NCI-H345 treated with DMSO at 0.1 percent for 48 hours (cell line): ENCODE results near the gene DIP2C.
"Not testable (repeated sequence)": the region's sequence is repeated elsewhere in the genome, so short reads cannot be mapped to it uniquely, and the experiment has no call there.

Experiments
- DNase-seq: peaks from one replicate; lab custom pipeline; 2025; ENCODE audit not compliant: unreplicated experiment; lab: John Stamatoyannopoulos, UW

DIP2C gene

DNA sequence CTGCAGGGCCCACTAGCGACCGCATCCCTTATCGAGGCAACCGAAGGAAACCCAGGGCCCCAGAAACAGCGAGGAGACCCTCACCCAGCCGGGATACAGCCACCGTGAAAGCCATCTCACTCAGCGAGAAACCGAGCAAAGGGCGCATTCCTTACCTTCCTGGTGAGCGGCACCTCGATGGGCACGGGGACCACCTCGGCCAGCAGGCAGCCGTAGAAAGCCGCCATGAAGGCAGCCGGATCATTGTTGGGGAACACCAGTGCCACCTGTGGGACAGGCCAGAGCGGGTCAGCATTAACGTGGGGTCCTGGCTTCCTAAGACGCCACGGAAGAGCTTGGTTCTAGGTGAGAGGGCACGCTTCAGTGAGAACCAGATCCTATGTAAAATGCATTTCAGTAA lies 290.5 kb downstream of the DIP2C start:
- no peak for DNase-seq

GRCh38 chr10:397321-398068 lies 292.0 kb downstream of the DIP2C start:
- no peak for DNase-seq

DNA sequence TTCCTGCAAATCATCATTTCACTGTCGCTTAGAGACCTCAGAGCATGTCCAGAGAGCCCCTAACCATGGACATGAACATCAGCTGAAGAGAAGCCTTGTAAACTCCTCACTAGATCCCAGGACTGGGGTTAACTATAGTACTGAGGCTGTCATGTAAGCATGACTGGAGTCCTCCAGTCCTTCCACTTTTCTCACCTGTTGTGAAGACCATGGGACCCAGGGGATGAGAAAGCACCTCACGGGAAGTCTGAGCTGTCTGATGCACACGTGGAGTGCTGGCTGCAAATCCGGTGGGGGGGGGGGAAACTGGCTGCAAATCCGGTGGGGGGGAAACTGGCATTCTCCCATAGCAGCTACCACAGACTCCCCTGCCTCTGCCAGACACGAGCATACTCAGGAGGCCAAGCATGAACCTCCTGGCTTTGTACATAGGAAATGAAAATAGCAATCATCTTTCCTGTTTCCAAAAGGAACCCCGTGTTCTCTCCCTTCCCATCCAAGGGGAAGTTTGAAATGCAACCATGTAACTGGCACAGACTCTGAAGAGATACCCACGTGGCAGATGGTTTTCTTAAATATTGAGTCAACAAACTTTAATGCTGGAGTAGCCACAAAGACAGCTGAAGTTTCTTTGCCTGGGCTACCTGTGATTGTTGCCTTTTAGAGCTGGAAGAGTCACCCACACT lies 292.8 kb downstream of the DIP2C start:
- no peak for DNase-seq

- DNase-seq = no peak
These were observed 293.4 kb downstream of the DIP2C start for GRCh38 chr10:396107-396506.

DNA sequence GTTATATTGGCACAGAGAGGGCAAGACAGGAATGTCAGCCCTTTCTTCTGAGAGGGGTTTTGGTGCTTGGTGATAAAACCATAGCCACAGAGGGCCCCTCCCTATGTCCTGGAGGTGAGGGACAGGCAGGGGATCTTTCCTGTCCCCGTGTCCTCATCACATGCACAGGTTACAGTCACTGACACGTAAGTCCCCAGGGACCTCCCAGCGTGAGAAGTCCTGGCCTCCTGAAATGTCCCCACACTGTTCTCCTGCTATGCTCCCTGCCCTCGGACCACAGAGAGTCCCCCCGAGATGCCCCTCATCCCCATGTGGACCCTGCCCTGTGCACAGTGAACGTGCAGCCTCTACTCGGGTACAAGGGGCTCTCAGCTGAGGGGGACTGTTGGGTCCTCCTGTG lies 293.8 kb downstream of the DIP2C start:
- no peak for DNase-seq

- DNase-seq = not testable (repeated sequence)
These were observed 294.9 kb downstream of the DIP2C start for GRCh38 chr10:394439-395101.

- DNase-seq = no peak
These were observed 295.6 kb downstream of the DIP2C start for GRCh38 chr10:393787-394438.

- no peak for DNase-seq
These were observed 296.2 kb downstream of the DIP2C start for GRCh38 chr10:393106-393745.

DNA sequence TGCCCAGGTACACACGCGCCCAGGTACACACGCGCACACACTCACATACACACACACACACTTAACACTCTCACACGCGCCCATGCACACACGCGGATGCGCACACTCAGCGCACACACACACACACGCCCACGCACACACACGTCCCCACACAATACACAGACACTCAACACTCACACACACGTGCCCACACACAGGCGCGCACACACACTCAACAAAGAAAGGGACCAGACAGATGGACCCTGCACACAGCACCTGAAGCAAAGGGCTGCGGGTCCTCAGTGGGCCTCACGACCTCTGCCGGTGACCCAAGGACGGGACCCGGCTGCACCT lies 296.8 kb downstream of the DIP2C start:
- no peak for DNase-seq

DNA sequence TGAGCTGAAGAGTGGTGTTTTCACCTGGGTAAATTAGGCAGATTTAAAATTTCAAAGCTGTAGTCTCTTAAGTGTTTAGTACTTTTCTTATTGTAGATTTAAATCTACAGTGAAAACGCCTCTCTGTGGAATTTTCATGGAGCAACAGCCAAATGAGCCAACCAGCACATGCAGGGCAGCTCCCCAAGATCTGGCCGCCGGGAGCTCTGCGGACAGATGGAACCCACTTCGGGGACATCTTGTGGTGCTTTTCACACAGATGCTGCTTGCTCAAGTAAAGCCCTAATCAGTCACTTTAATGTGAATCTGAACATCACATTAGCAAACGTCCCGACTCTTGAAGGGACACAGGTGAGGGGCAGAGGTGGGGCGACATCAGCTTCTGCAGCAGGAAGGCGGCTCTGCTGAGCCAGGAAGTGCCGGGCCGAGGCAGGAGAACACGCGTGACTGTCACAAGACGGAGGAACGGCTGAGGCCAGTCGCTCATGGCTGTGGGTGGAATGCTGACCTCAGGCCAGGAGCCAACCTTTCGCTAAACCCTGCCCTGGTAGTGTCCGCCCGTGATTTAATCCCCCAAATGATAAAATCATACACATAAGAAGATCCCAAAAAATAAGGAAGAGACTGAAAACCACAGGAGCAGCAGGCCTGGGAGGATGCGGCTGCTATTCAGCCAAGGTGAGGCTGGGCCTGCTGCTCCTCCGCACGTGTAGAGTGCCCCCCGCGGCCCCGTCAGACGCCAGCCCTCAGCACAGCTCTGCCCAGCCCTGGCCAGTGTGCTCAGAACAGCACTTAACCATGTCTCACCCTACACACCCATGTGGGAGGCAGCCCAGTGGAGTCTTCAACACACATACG lies 297.4 kb downstream of the DIP2C start:
- no peak for DNase-seq

DNA sequence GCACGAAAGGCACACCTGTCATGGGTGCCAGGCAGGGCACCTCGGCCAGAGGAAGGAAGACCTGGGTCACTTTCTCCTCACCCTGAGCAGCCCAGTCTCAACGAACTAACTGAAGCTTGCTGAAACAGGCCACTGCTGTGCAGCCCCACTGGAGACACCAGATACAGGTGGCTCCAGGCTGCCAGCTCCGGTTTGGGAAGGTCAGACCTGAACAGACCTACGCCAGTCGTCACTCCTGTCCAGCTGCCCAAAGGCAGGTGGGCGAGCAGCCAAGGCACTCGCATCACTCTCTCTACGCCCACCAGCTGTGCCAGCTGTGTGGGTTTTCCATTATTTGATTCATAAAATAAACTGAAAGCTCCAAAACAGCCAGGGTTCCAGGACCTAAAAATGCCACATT lies 298.2 kb downstream of the DIP2C start:
- no peak for DNase-seq

GRCh38 chr10:390449-391100 lies 298.9 kb downstream of the DIP2C start:
- no peak for DNase-seq

- DNase-seq = no peak
These were observed 299.5 kb downstream of the DIP2C start for GRCh38 chr10:389836-390448.

DNA sequence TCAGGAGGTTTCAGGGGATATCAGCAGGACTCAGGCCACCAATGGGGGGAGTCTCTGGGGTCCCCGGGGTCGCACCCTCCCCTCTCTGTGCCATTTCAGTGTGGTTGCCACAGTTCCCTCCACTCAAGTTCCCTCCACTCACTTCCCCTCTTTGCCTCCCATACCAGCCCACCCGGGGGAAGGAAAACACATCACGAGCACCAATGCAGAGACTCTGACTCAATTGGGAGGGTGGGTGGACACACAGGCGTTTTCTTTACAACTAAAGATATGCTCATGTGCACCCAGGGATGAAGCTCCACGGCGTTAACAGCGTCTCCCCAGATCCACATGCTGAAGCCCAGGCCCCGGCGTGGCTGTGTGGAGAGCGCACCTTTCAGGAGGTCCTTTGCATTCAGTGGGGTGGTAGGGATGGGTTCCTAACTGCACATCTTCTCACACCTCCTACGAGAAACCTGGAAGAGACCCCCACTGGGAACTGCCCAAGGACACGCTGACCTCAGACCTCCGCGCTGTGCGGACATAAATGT lies 300.1 kb downstream of the DIP2C start:
- no peak for DNase-seq

GRCh38 chr10:388661-389045 lies 300.8 kb downstream of the DIP2C start:
- no peak for DNase-seq

- DNase-seq = no peak
These were observed 301.4 kb downstream of the DIP2C start for GRCh38 chr10:387909-388660.

GRCh38 chr10:387593-387891 lies 301.9 kb downstream of the DIP2C start:
- DNase-seq = no peak

- no peak for DNase-seq
These were observed 302.5 kb downstream of the DIP2C start for GRCh38 chr10:386771-387592.
